AG04450 (cell line): ENCODE data around the gene NAA50. TPM values are rescaled to one million over a fixed set of nuclear protein-coding genes. Genes with fewer than 3 reads are reported as not detected.

Experiments used
- CTCF ChIA-PET: fragments of 300-600, 350-600 bp; formaldehyde crosslinking; extraction: SDS; loops from one replicate; lab custom pipeline; 2022; ENCODE audit warnings: antibody characterized with exemption, inconsistent platforms; lab: Charles Lee
- POLR2A ChIA-PET: fragments of 350-600 bp; formaldehyde crosslinking; extraction: SDS; loops from one replicate; lab custom pipeline; 2021; ENCODE audit warnings: antibody characterized with exemption, inconsistent platforms; lab: Yijun Ruan, JAX
- DNase-seq: peaks from one replicate; pipeline ENCODE4 v3.0.0-alpha.2; 2011; ENCODE audit warnings: low read depth, low spot score
- H3K27ac ChIP-seq: one replicate; pipeline ENCODE4 v1.5.1; 2012; ENCODE audit warnings: low read depth, low read length, control low read depth
- H3K27me3 ChIP-seq: one replicate; pipeline ENCODE4 v1.6.0; 2012; ENCODE audit warnings: low read length; ENCODE audit not compliant: control insufficient read depth, insufficient read depth
- H3K4me3 ChIP-seq: 2 replicates; pipeline ENCODE4 v1.5.1; 2011; ENCODE audit warnings: mild to moderate bottlenecking, low read depth, low read length, control low read depth
- H3K9me3 ChIP-seq: 2 replicates; pipeline ENCODE4 v1.5.1; 2012; ENCODE audit warnings: low read length; ENCODE audit not compliant: control insufficient read depth, insufficient read depth
- polyA plus RNA-seq: library from polyadenylated mRNA; depleted of rRNA; stranded (reverse); fragments of >200 nt; gene quantifications from 2 replicates; pipeline ENCODE4 v1.2.3, GENCODE V29; 2011
- TF ChIP-seq, protein P1 (sequence below): IDR thresholded peaks from 2 replicates; pipeline ENCODE4 v1.5.1; 2011; ENCODE audit warnings: low read depth, low read length, control low read depth, inconsistent platforms

NAA50 gene
- polyA plus RNA-seq, 1 experiment = 129 TPM

DNA sequence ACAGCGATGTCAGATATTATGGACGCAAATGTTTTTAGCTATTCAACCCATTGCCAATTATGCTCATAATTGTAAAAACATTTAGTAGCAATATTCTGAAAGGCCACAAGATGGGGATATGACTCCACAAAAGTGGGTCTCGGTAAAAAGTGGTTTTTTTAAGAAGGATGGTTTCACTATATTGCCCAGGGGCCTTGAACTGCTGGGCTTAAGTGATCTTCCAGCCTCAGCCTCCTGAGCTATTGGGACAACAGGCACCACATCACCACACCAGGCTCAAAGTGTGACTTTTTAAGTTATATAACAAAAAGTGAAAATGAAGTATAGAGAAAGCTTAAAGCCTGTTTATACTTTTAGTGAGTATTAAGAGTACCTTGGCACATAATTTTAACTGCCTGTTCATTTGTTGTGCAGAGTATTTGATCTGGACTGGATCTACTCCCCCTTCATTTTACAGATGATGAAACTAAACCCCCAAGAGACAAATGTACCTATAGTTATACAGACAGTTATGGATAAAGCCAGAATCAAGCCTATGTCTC is 9.4 kb downstream of the NAA50 start:
- Histone ChIP-seq H3K9me3 (no peaks in the 10 kb centered on the region), H3K4me3 (no peak overlapping the region), H3K27ac (no peak overlapping the region), H3K27me3 (no peaks in the 10 kb centered on the region)
- DNase-seq = peak; percentile 43
- TF ChIP-seq, protein P1, sequence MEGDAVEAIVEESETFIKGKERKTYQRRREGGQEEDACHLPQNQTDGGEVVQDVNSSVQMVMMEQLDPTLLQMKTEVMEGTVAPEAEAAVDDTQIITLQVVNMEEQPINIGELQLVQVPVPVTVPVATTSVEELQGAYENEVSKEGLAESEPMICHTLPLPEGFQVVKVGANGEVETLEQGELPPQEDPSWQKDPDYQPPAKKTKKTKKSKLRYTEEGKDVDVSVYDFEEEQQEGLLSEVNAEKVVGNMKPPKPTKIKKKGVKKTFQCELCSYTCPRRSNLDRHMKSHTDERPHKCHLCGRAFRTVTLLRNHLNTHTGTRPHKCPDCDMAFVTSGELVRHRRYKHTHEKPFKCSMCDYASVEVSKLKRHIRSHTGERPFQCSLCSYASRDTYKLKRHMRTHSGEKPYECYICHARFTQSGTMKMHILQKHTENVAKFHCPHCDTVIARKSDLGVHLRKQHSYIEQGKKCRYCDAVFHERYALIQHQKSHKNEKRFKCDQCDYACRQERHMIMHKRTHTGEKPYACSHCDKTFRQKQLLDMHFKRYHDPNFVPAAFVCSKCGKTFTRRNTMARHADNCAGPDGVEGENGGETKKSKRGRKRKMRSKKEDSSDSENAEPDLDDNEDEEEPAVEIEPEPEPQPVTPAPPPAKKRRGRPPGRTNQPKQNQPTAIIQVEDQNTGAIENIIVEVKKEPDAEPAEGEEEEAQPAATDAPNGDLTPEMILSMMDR = peak; percentile 64
- ChIA-PET CTCF (interaction anchor here (0.6 to 3.0 kb wide), 48 partner anchors 9 to 676 kb away, joined by 3 to 44 read pairs (median 4); partner anchors contain the start of genes ATP6V1A, GRAMD1C and NAA50), POLR2A (interaction anchor here (1.0 kb wide), 2 partner anchors 9 to 10 kb away, joined by 3 to 5 read pairs; partner anchors contain the start of genes ATP6V1A and NAA50)

DNA sequence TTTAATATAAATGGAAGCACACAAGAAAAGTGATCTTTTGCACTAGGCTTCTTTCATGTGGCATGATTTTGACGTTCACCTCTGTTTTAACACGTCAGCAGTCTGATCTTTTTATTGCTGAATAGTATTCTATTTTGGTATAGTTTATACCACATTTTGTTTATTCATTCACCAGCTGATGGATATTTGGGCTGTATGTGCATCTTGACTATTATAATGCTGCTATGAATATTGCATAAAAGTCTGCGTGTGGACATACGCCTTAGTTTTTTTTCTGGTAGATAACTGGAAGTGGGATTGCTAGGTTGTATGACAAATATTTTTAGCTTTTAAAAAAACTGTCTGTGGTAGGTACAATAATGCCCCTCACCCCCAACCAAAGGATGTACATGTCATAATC is 14.4 kb downstream of the NAA50 start:
- CTCF ChIA-PET = interaction anchor here (1.0 to 2.0 kb wide), 2 partner anchors 13 to 113 kb away, joined by 3 to 8 read pairs; no protein-coding TSS in a partner anchor
- no peak for DNase-seq
- Histone ChIP-seq H3K4me3 (no peak overlapping the region), H3K27ac (no peak overlapping the region), H3K27me3 (no peaks in the 10 kb centered on the region), H3K9me3 (no peaks in the 10 kb centered on the region)
- TF ChIP-seq, protein P1 = no peak
- POLR2A ChIA-PET = no interaction called here

DNA sequence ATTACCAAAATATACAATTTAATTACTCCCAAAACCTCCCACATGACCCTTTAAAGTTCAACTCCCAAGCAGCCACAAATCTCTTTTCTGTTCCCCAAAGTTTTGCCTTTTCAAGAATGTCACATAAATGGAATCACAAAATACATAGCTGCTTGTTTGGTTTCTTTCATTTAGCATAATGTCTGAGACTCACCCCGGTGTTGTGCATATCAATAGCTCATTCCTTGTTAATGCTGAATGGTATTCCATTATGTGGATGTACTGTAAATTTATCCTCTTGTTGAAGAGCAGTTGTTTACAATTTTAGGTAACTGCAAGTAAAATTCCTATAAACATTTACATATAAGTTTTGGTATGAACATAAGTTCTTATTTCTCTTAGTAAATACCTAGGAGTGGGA is 15.5 kb downstream of the NAA50 start:
- Histone ChIP-seq H3K4me3 (no peak overlapping the region), H3K27me3 (no peaks in the 10 kb centered on the region), H3K27ac (no peak overlapping the region), H3K9me3 (no peaks in the 10 kb centered on the region)
- no peak for DNase-seq
- POLR2A ChIA-PET = interaction anchor here (0.5 kb wide), 1 partner anchor 77 kb away, joined by 3 read pairs; no protein-coding TSS in a partner anchor
- CTCF ChIA-PET = interaction anchor here (0.6 to 1.5 kb wide), 4 partner anchors 13 to 595 kb away, joined by 3 to 9 read pairs (median 4); no protein-coding TSS in a partner anchor
- TF ChIP-seq, protein P1 = no peak

DNA sequence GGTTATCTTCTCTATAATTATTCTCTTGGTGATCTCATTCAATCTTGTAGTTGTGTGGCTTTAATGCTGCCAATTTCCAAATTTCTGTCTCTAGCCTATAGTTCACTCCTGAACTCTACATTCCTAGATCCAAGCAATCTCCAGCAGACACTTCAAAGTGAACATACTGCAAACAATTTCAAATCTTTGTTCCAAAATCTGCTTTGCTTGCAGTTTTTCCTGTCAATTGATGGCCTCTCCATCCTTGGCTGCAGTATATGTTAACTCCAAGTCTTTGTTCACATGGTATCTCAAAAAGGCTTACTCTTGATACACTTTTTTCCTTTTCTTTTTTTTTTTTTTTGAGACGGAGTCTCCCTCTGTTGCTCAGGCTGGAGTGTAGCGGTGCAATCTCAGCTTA is 17.4 kb downstream of the NAA50 start:
- Histone ChIP-seq H3K27ac (no peak overlapping the region), H3K9me3 (no peaks in the 10 kb centered on the region), H3K4me3 (no peak overlapping the region), H3K27me3 (no peaks in the 10 kb centered on the region)
- DNase-seq = no peak
- TF ChIP-seq, protein P1 = no peak
- CTCF ChIA-PET = no interaction called here
- POLR2A ChIA-PET = no interaction called here

DNA sequence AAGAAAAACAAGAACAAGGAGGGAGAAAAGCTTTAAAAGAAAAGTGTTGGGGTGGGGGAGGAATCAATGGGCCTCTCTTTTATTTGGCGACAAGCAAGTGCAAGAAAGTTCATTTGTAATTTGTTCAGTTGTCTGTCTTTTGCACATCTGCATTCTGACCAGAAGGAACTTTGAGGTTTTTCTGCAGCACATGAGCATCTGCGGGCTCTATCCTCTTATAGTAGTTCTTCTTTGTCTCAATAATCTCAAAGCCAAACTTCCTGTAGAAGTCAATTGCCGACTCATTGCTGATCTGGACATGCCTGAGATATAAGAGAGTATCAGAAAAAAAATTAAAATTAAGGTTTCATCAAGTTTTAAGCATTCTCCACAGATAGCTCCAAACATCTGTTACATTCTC is 24.4 kb downstream of the NAA50 start:
- no peaks in the 10 kb centered on the region for H3K27me3 ChIP-seq
- CTCF ChIA-PET = interaction anchor here (1.2 to 4.5 kb wide), 2 partner anchors 14 to 117 kb away, joined by 3 to 23 read pairs; partner anchors contain the start of gene GRAMD1C
- DNase-seq = no peak
- no peaks in the 10 kb centered on the region for H3K9me3 ChIP-seq
- H3K4me3 ChIP-seq = no peak overlapping the region
- POLR2A ChIA-PET = interaction anchor here (0.6 kb wide), 1 partner anchor 18 kb away, joined by 7 read pairs; no protein-coding TSS in a partner anchor
- TF ChIP-seq, protein P1 = no peak
- no peak overlapping the region for H3K27ac ChIP-seq
